Measurements from ENCODE around the gene STIMATE.

Gene STIMATE

DNA sequence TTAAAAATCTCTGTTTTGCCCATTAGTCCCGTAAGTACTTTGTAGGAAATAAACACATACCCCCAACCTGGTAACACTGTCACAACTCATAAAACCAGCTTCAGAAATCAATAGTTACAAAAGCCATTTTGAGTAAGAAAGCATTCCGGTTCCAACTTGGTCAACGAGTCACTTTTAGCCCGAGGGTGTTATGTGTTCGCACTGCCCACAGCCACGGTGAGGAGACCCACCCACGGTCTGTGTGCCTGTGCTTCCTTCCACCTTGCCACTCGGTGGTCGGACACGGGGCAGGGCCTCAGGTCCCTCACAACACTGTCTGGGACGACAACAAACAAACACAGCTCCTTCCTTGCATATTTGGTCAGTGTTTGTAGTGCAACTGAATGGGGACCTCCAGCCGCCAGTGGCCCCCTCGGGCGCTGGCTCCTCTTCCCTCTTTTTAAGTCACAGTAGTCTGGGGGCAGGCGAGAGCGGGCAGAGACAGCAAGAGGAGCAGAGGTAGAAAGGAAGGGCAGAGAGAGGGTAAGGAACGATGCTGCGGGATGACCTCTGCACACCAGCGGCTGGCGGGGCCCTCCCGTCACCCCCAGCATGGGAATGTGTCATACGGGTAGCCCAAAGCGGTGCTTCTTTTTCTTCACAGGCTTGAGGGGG is 57.3 kb downstream of the STIMATE start:
- Histone ChIP-seq H3K27me3 (replicated peaks; ENCODE audit: control insufficient read depth, insufficient read depth, low read length) (no peaks in the 10 kb centered on the region), H3K9ac (ENCODE audit: low read length) (no peak overlapping the region), H3K4me1 (ENCODE audit: control insufficient read depth, insufficient read depth, low read length) (peaks cover 27% of the 10 kb centered on the region), H3K9me3 (ENCODE audit: control insufficient read depth, low read length) (no peaks in the 10 kb centered on the region), H3K4me3 (ENCODE audit: low read length) (no peak overlapping the region), H3K36me3 (ENCODE audit: control insufficient read depth, insufficient read depth, low read length, severe bottlenecking) (peaks cover 17% of the 10 kb centered on the region)
- no peak for DNase-seq (ENCODE audit: low read depth)

DNA sequence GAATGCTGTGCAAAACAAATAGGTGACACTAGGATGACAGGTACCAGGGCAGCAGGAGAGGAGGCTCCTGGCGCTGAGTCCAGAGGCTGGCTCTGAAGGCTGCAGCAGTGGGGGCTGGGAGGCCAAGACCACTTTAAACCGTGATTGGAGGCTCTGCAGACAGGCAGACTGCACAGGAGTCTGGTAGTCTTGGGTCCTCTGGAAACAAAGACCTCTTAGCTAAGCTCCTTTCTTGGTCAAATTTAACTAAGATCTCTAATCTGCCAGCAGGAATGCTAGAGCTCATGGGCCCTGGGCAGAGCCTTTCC is 58.1 kb downstream of the STIMATE start:
- Histone ChIP-seq H3K4me1 (ENCODE audit: control insufficient read depth, insufficient read depth, low read length) (peaks cover 25% of the 10 kb centered on the region), H3K9ac (ENCODE audit: low read length) (no peak overlapping the region), H3K27me3 (replicated peaks; ENCODE audit: control insufficient read depth, insufficient read depth, low read length) (no peaks in the 10 kb centered on the region), H3K4me3 (ENCODE audit: low read length) (no peak overlapping the region), H3K36me3 (ENCODE audit: control insufficient read depth, insufficient read depth, low read length, severe bottlenecking) (peaks cover 17% of the 10 kb centered on the region), H3K9me3 (ENCODE audit: control insufficient read depth, low read length) (no peaks in the 10 kb centered on the region)
- DNase-seq (ENCODE audit: low read depth) = no peak

DNA sequence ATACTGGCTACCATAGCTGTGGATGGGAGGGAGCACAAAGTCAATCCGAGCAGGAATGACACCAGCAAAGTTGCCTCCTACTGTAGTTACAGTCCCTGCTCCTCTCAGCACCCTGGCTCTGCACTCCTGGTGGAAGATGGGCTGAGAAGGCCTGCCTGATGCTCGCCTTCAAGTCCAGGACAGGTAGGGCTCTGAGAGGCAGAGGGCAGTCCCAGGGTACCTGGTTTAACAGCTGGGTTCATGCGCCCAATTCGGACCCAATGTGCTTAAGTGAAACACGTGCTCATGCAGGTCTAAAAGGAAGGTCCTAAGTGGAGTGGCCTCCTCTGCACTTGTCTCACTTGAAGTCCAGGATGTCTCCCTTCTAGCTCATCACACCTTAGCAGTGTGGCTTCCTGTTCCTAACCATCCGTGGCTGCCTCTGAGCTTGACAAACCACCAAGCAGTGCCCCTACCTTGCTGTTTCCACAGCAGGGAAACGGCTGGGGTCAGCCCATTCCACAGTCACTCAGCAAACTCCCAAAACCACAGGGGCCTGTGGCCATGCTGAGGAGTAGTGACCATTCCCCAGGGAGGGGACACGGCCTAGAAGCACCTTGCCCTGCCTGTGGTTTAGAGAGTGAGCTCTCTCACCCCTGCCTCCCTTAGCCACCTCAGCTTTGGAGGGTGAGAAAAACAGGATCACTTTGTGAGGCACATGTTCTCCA is 58.6 kb downstream of the STIMATE start:
- Histone ChIP-seq H3K9ac (ENCODE audit: low read length) (no peak overlapping the region), H3K4me3 (ENCODE audit: low read length) (no peak overlapping the region), H3K9me3 (ENCODE audit: control insufficient read depth, low read length) (no peaks in the 10 kb centered on the region), H3K36me3 (ENCODE audit: control insufficient read depth, insufficient read depth, low read length, severe bottlenecking) (peaks cover 17% of the 10 kb centered on the region), H3K4me1 (ENCODE audit: control insufficient read depth, insufficient read depth, low read length) (peaks cover 23% of the 10 kb centered on the region), H3K27me3 (replicated peaks; ENCODE audit: control insufficient read depth, insufficient read depth, low read length) (no peaks in the 10 kb centered on the region)
- DNase-seq (ENCODE audit: low read depth) = no peak

DNA sequence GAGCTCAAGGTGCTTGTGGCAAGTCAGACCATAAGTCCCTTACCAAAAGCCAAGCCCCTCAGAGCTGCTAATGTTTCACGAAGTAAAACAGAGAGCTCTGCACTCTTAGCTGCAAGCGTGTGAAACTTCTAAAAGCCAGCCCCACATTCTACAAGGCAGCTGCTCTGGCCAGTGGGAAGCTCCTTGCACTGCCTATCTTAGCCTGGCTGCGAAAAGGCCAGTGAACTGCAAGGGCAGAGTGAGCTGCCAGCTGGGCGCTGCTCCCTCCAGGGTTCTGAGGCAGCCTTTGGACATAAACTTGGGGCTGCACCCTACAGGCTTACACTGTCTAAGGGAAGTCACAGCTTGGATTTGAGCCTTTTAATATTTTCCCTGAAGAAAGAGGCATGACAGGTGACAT is 60.4 kb downstream of the STIMATE start:
- no peak overlapping the region for H3K9ac ChIP-seq (ENCODE audit: low read length)
- no peak for DNase-seq (ENCODE audit: low read depth)
- H3K36me3 ChIP-seq (ENCODE audit: control insufficient read depth, insufficient read depth, low read length, severe bottlenecking) = peaks cover 11% of the 10 kb centered on the region
- H3K27me3 ChIP-seq (replicated peaks; ENCODE audit: control insufficient read depth, insufficient read depth, low read length) = no peaks in the 10 kb centered on the region
- H3K4me3 ChIP-seq (ENCODE audit: low read length) = no peak overlapping the region
- no peaks in the 10 kb centered on the region for H3K9me3 ChIP-seq (ENCODE audit: control insufficient read depth, low read length)
- peaks cover 18% of the 10 kb centered on the region for H3K4me1 ChIP-seq (ENCODE audit: control insufficient read depth, insufficient read depth, low read length)

GRCh38 chr3:52836471-52836845 is 60.9 kb downstream of the STIMATE start:
- Histone ChIP-seq H3K9ac (ENCODE audit: low read length) (no peak overlapping the region), H3K4me3 (ENCODE audit: low read length) (no peak overlapping the region), H3K27me3 (replicated peaks; ENCODE audit: control insufficient read depth, insufficient read depth, low read length) (no peaks in the 10 kb centered on the region), H3K4me1 (ENCODE audit: control insufficient read depth, insufficient read depth, low read length) (peaks cover 23% of the 10 kb centered on the region), H3K9me3 (ENCODE audit: control insufficient read depth, low read length) (no peaks in the 10 kb centered on the region), H3K36me3 (ENCODE audit: control insufficient read depth, insufficient read depth, low read length, severe bottlenecking) (peaks cover 11% of the 10 kb centered on the region)
- DNase-seq (ENCODE audit: low read depth) = no peak

DNA sequence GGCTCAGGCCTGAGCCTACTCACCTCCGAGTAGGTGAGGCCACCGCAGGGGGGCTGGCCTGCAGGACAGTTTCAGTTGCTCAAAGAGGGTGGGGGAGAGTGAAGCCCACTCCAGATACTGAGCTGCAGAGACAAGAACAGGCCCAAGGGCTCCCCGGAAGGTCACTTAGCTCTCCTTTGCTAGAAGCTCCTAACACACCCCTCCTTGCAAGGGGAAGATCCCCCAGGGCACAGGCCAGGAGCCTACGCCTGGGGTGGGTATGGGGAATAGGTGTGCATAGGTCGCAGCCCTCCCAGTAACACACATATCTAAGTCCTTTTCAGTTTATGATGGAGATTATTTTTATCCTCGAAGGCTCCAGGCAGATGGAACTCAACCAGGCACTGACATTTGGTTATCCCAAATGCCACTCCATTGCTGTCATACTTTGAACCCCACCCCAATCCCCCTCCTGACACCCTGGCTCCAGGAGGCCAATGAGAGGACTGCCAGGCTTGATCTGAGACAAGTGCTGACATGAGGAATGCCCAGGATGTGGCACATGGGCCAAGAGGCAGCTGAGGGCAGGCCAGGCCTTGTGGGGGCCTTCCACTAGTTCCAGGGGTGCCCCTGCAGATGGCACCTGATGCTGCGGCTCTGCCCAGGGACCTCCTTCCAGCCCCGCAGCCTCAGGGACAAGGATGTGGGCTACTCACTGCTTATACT is 61.4 kb downstream of the STIMATE start:
- Histone ChIP-seq H3K4me1 (ENCODE audit: control insufficient read depth, insufficient read depth, low read length) (peaks cover 29% of the 10 kb centered on the region), H3K4me3 (ENCODE audit: low read length) (no peak overlapping the region), H3K36me3 (ENCODE audit: control insufficient read depth, insufficient read depth, low read length, severe bottlenecking) (peaks cover 10% of the 10 kb centered on the region), H3K27me3 (replicated peaks; ENCODE audit: control insufficient read depth, insufficient read depth, low read length) (no peaks in the 10 kb centered on the region), H3K9me3 (ENCODE audit: control insufficient read depth, low read length) (no peaks in the 10 kb centered on the region), H3K9ac (ENCODE audit: low read length) (no peak overlapping the region)
- no peak for DNase-seq (ENCODE audit: low read depth)

GRCh38 chr3:52834871-52835501 is 62.4 kb downstream of the STIMATE start, which contains the start of gene MUSTN1:
TSS of gene MUSTN1 (minus strand) at chr3:52835019. CDS start at chr3:52834948, 71 bp downstream.
- no peak within 1 kb of the TSS for H3K4me3 ChIP-seq (ENCODE audit: low read length)
- peaks cover 37% of the 10 kb centered on the region for H3K4me1 ChIP-seq (ENCODE audit: control insufficient read depth, insufficient read depth, low read length)
- no peak within 1 kb of the TSS for H3K9ac ChIP-seq (ENCODE audit: low read length)
- H3K9me3 ChIP-seq (ENCODE audit: control insufficient read depth, low read length) = no peaks in the 10 kb centered on the region
- no peaks in the 10 kb centered on the region for H3K27me3 ChIP-seq (replicated peaks; ENCODE audit: control insufficient read depth, insufficient read depth, low read length)
- peak; percentile 27 for DNase-seq (ENCODE audit: low read depth)
- H3K36me3 ChIP-seq (ENCODE audit: control insufficient read depth, insufficient read depth, low read length, severe bottlenecking) = peaks cover 7% of the 10 kb centered on the region

DNA sequence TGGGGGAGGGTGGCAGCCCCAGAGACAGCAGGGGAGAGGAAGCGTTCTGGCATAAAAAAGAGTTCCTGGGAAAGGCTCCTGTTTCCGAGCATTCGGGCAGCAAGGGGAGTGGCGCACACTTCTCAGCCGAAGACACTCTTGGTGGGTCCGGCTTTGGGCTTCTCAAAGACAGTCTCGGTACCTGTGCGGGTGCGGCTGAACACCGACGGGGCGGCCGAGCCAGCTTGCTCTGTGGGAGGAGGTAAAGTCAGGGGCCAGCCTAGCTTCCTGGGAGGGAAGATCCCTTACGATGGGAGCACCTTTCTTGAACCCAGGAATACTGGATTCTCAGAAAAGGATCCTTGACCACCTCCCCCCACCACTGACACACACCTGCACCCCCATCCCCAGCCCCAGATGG is 64.1 kb downstream of the STIMATE start:
- Histone ChIP-seq H3K36me3 (ENCODE audit: control insufficient read depth, insufficient read depth, low read length, severe bottlenecking) (peaks cover 4% of the 10 kb centered on the region), H3K9me3 (ENCODE audit: control insufficient read depth, low read length) (no peaks in the 10 kb centered on the region), H3K9ac (ENCODE audit: low read length) (no peak overlapping the region), H3K4me1 (ENCODE audit: control insufficient read depth, insufficient read depth, low read length) (peaks cover 37% of the 10 kb centered on the region), H3K27me3 (replicated peaks; ENCODE audit: control insufficient read depth, insufficient read depth, low read length) (no peaks in the 10 kb centered on the region), H3K4me3 (ENCODE audit: low read length) (no peak overlapping the region)
- DNase-seq (ENCODE audit: low read depth) = no peak

DNA sequence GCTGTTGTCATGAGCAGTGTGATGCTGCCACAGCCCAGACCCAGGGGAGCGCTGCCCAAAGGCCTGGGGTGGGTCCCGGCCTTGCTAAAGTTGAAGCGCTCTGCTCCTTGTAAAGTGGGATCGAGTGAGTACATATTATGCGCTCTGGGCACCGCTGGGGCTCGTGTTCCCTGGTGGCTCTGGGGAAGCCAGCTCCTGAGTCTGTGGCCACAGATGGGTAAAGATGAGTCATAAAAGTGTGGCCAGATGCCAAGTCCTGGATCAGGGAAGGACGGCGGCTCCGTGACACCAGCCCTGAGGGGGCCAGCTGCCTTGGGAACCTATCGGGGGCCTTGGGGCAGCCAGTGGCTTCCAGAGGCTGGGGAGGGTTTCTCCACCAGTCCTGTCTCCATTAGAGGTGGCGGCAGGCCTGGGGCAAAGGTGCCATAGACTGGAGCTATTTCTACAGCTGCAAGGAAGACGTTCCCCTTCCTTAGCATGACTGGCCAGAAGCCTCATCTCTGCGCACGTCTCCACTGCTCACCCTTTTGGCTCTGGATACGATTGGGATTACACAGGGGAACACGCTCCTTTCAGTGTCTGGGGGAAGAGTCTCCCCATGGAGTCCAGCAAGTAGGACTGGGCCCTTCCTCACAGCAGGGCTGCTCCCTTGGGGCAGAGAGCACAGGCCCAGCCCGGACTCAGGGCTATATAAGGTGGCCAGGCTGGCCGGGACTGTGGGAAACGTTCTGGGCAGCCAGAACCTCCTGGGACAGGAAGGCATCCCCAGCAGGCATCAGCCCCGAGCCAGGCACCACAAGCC is 65.6 kb downstream of the STIMATE start:
- no peak overlapping the region for H3K9ac ChIP-seq (ENCODE audit: low read length)
- peaks cover 37% of the 10 kb centered on the region for H3K4me1 ChIP-seq (ENCODE audit: control insufficient read depth, insufficient read depth, low read length)

GRCh38 chr3:52830535-52831258 is 66.7 kb downstream of the STIMATE start, which contains the start of gene ITIH4:
TSS of gene ITIH4 (minus strand) at chr3:52830672. CDS start at chr3:52830642, 30 bp downstream.
- H3K9me3 ChIP-seq (ENCODE audit: control insufficient read depth, low read length) = no peaks in the 10 kb centered on the region
- DNase-seq (ENCODE audit: low read depth) = no peak
- no peak within 1 kb of the TSS for H3K9ac ChIP-seq (ENCODE audit: low read length)
- no peaks in the 10 kb centered on the region for H3K27me3 ChIP-seq (replicated peaks; ENCODE audit: control insufficient read depth, insufficient read depth, low read length)
- no peak within 1 kb of the TSS for H3K4me3 ChIP-seq (ENCODE audit: low read length)
- peaks cover 33% of the 10 kb centered on the region for H3K4me1 ChIP-seq (ENCODE audit: control insufficient read depth, insufficient read depth, low read length)
- no peaks in the 10 kb centered on the region for H3K36me3 ChIP-seq (ENCODE audit: control insufficient read depth, insufficient read depth, low read length, severe bottlenecking)

More for the DNA sequence above, 65.6 kb downstream of the STIMATE start:
- Histone ChIP-seq H3K4me3 (ENCODE audit: low read length) (no peak overlapping the region), H3K27me3 (replicated peaks; ENCODE audit: control insufficient read depth, insufficient read depth, low read length) (no peaks in the 10 kb centered on the region), H3K9me3 (ENCODE audit: control insufficient read depth, low read length) (no peaks in the 10 kb centered on the region), H3K36me3 (ENCODE audit: control insufficient read depth, insufficient read depth, low read length, severe bottlenecking) (peaks cover 3% of the 10 kb centered on the region)
- peak; percentile 86 for DNase-seq (ENCODE audit: low read depth)
